Ishikawa (cell line): ENCODE measurements around the gene ERBB4.

ENCODE experiments used
- CREB1 ChIP-seq: IDR thresholded peaks from 2 replicates; pipeline ENCODE4 v1.6.1; 2012; ENCODE audit warnings: low read depth
- MAX ChIP-seq: IDR thresholded peaks from 2 replicates; pipeline ENCODE4 v1.6.1; 2012
- TAF1 ChIP-seq: IDR thresholded peaks from 2 replicates; pipeline ENCODE4 v1.6.1; 2012; ENCODE audit warnings: low read depth, mild to moderate bottlenecking

- TF ChIP-seq MAX: no peak
- no peak for TF ChIP-seq CREB1
- TF ChIP-seq TAF1: no peak
Measured at GRCh38 chr2:211967234-211967633, 571.4 kb downstream of the ERBB4 start.
